DMS 273 (cell line): ENCODE measurements around the gene FCHSD2.
"Not testable (repeated sequence)": the region's sequence is repeated elsewhere in the genome, so short reads cannot be mapped to it uniquely, and the experiment has no call there.

Source experiments
- DNase-seq: peaks from one replicate; lab custom pipeline; 2025; ENCODE audit not compliant: unreplicated experiment; lab: John Stamatoyannopoulos, UW

FCHSD2 gene

GRCh38 chr11:72939031-72939430 is 203.1 kb downstream of the FCHSD2 start:
- no peak for DNase-seq

GRCh38 chr11:72937439-72937838 is 204.7 kb downstream of the FCHSD2 start:
- no peak for DNase-seq

GRCh38 chr11:72935700-72936099 is 206.4 kb downstream of the FCHSD2 start:
- no peak for DNase-seq

GRCh38 chr11:72932132-72932570 is 210.0 kb downstream of the FCHSD2 start:
- no peak for DNase-seq

- DNase-seq: peak; percentile 82
Measured at GRCh38 chr11:72930008-72930407, 212.1 kb downstream of the FCHSD2 start.

- no peak for DNase-seq
Measured at GRCh38 chr11:72929256-72929655, 212.9 kb downstream of the FCHSD2 start.

- no peak for DNase-seq
Measured at GRCh38 chr11:72927380-72927779, 214.7 kb downstream of the FCHSD2 start.

GRCh38 chr11:72926076-72926475 is 216.0 kb downstream of the FCHSD2 start:
- DNase-seq: no peak

- no peak for DNase-seq
Measured at GRCh38 chr11:72925656-72926055, 216.5 kb downstream of the FCHSD2 start.

GRCh38 chr11:72924568-72925190 is 217.4 kb downstream of the FCHSD2 start:
- DNase-seq: peak; percentile 7

- no peak for DNase-seq
Measured at GRCh38 chr11:72921028-72921716, 220.9 kb downstream of the FCHSD2 start.

- no peak for DNase-seq
Measured at GRCh38 chr11:72920001-72920400, 222.1 kb downstream of the FCHSD2 start.

- DNase-seq: no peak
Measured at GRCh38 chr11:72918851-72919250, 223.3 kb downstream of the FCHSD2 start.

GRCh38 chr11:72912253-72912652 is 229.9 kb downstream of the FCHSD2 start:
- no peak for DNase-seq

GRCh38 chr11:72909558-72910388 is 232.3 kb downstream of the FCHSD2 start:
- DNase-seq: not testable (repeated sequence)

GRCh38 chr11:72908032-72908676 is 234.0 kb downstream of the FCHSD2 start:
- no peak for DNase-seq

- DNase-seq: no peak
Measured at GRCh38 chr11:72904016-72904415, 238.1 kb downstream of the FCHSD2 start.

- DNase-seq: no peak
Measured at GRCh38 chr11:72901374-72901773, 240.7 kb downstream of the FCHSD2 start.

GRCh38 chr11:72900013-72900412 is 242.1 kb downstream of the FCHSD2 start:
- no peak for DNase-seq

- no peak for DNase-seq
Measured at GRCh38 chr11:72899238-72899637, 242.9 kb downstream of the FCHSD2 start.

- DNase-seq: no peak
Measured at GRCh38 chr11:72897506-72897905, 244.6 kb downstream of the FCHSD2 start.
